Measurements from ENCODE around the gene SMYD3.

The SMYD3 gene

GRCh38 chr1:246158131-246158530 is 348.9 kb downstream of the SMYD3 start:
- Histone ChIP-seq H3K27ac (ENCODE audit: extremely low read depth, low read depth, low read length) (no peak overlapping the region), H3K36me3 (ENCODE audit: control insufficient read depth in 2 of 2, insufficient read depth in 1 of 2, low read length in 2 of 2) (no peaks in the 10 kb centered on the region), H3K9me3 (ENCODE audit: control insufficient read depth, insufficient read depth, low read depth, low read length) (no peaks in the 10 kb centered on the region), H3K4me3 (ENCODE audit: low read depth, low read length) (no peak overlapping the region), H3K4me1 (ENCODE audit: control insufficient read depth, insufficient read depth, low read length) (no peaks in the 10 kb centered on the region)
- POLR2A ChIA-PET: no interaction called here
- CTCF ChIA-PET: no interaction called here
- TF ChIP-seq ZNF2 (tag by site-specific recombination; IDR thresholded peaks at IDR 0.05) (no peak), ZNF114 (tag by site-specific recombination; IDR thresholded peaks at IDR 0.05) (no peak), ZNF843 (tag by site-specific recombination; IDR thresholded peaks at IDR 0.05) (no peak), ZNF830 (tag by site-specific recombination; IDR thresholded peaks at IDR 0.05; ENCODE audit: low read depth) (no peak), ZNF202 (tag by site-specific recombination; IDR thresholded peaks at IDR 0.05; ENCODE audit: borderline replicate concordance) (no peak), ZNF16 (tag by site-specific recombination; IDR thresholded peaks at IDR 0.05; ENCODE audit: low read depth) (no peak), ZBTB17 (tag by site-specific recombination; IDR thresholded peaks at IDR 0.05) (no peak), ZNF513 (tag by site-specific recombination; IDR thresholded peaks at IDR 0.05) (no peak), SALL2 (tag by site-specific recombination; IDR thresholded peaks at IDR 0.05; ENCODE audit: borderline replicate concordance) (no peak), YY2 (tag by site-specific recombination; IDR thresholded peaks at IDR 0.05) (no peak), ZNF211 (tag by site-specific recombination; IDR thresholded peaks at IDR 0.05; ENCODE audit: low read depth) (no peak), HOXD13 (CRISPR knock-in tag; IDR thresholded peaks at IDR 0.05; ENCODE audit: borderline replicate concordance) (no peak)
- TF ChIP-seq, protein P1, sequence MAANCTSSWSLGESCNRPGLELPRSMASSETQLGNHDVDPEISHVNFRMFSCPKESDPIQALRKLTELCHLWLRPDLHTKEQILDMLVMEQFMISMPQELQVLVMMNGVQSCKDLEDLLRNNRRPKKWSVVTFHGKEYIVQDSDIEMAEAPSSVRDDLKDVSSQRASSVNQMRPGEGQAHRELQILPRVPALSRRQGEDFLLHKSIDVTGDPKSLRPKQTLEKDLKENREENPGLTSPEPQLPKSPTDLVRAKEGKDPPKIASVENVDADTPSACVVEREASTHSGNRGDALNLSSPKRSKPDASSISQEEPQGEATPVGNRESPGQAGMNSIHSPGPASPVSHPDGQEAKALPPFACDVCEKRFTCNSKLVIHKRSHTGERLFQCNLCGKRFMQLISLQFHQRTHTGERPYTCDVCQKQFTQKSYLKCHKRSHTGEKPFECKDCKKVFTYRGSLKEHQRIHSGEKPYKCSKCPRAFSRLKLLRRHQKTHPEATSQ (tag by site-specific recombination; IDR thresholded peaks at IDR 0.05): no peak

DNA sequence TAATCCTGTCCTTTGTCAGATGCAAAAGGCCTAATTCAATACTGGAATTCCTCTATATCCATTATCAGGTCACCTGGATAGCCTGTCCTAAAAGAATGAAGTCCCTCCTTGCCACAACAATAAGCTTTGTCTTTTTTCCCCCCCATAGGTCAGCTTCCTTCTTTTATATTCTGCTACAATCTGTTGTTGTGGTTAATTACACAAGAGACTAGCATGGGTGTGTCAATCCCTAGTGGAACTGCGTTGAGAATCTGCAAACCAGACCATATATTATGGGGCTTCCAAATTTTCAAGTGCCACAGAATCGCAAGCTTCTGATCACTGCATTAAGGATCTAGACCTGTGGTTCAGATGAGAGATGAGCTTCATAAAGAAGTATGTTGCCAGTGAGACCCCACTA is 349.6 kb downstream of the SMYD3 start:
- no peak for TF ChIP-seq ZNF221 (tag by site-specific recombination; IDR thresholded peaks at IDR 0.05; ENCODE audit: borderline replicate concordance)
- CTCF ChIA-PET: no interaction called here

GRCh38 chr1:246156847-246157246 is 350.2 kb downstream of the SMYD3 start:
- CTCF ChIA-PET: interaction anchor here (0.6 kb wide), 1 partner anchor 45 kb away, joined by 4 read pairs; no protein-coding TSS in a partner anchor
- Histone ChIP-seq H3K36me3 (ENCODE audit: control insufficient read depth in 2 of 2, insufficient read depth in 1 of 2, low read length in 2 of 2) (no peaks in the 10 kb centered on the region), H3K4me1 (ENCODE audit: control insufficient read depth, insufficient read depth, low read length) (no peaks in the 10 kb centered on the region), H3K9me3 (ENCODE audit: control insufficient read depth, insufficient read depth, low read depth, low read length) (no peaks in the 10 kb centered on the region), H3K27ac (ENCODE audit: extremely low read depth, low read depth, low read length) (no peak overlapping the region), H3K4me3 (ENCODE audit: low read depth, low read length) (no peak overlapping the region)
- TF ChIP-seq, protein P1 (tag by site-specific recombination; IDR thresholded peaks at IDR 0.05): no peak
- TF ChIP-seq ZNF664 (tag by site-specific recombination; IDR thresholded peaks at IDR 0.05) (no peak), ZNF24 (tag by site-specific recombination; IDR thresholded peaks at IDR 0.05) (no peak), SETDB1 (IDR thresholded peaks at IDR 0.05; ENCODE audit: insufficient read length, low read length) (no peak), REST (tag by site-specific recombination; IDR thresholded peaks at IDR 0.05) (no peak), ZNF548 (tag by site-specific recombination; IDR thresholded peaks at IDR 0.05) (no peak), ZNF704 (tag by site-specific recombination; IDR thresholded peaks at IDR 0.05) (no peak), RBAK (tag by site-specific recombination; IDR thresholded peaks at IDR 0.05) (no peak), ZNF146 (tag by site-specific recombination; IDR thresholded peaks at IDR 0.05) (no peak), HOXC10 (CRISPR knock-in tag; IDR thresholded peaks at IDR 0.05) (no peak), ZNF529 (tag by site-specific recombination; IDR thresholded peaks at IDR 0.05; ENCODE audit: insufficient replicate concordance) (no peak), ZNF19 (tag by site-specific recombination; IDR thresholded peaks at IDR 0.05; ENCODE audit: low read depth) (no peak)
- POLR2A ChIA-PET: no interaction called here

More for the DNA sequence above, 349.6 kb downstream of the SMYD3 start:
- Histone ChIP-seq H3K9me3 (ENCODE audit: control insufficient read depth, insufficient read depth, low read depth, low read length) (no peaks in the 10 kb centered on the region), H3K36me3 (ENCODE audit: control insufficient read depth in 2 of 2, insufficient read depth in 1 of 2, low read length in 2 of 2) (no peaks in the 10 kb centered on the region), H3K27ac (ENCODE audit: extremely low read depth, low read depth, low read length) (no peak overlapping the region), H3K4me1 (ENCODE audit: control insufficient read depth, insufficient read depth, low read length) (no peaks in the 10 kb centered on the region), H3K4me3 (ENCODE audit: low read depth, low read length) (no peak overlapping the region)
- POLR2A ChIA-PET: no interaction called here
